Thoracic aorta (tissue), 2 donors: ENCODE results near the gene ELOF1. TPM values are rescaled to one million over a fixed set of nuclear protein-coding genes. Genes with fewer than 3 reads are reported as not detected.

Experiments used
- ATAC-seq: fragments of 150-250 bp; one replicate; pipeline ENCODE4 v1.8.0; 2017; ENCODE audit warnings: low read depth; ENCODE audit not compliant: insufficient number of reproducible peaks, low FRiP score
- DNase-seq: peaks from one replicate; pipeline ENCODE4 v3.0.0-alpha.2; 2020; ENCODE audit warnings: low spot score
- H3K27ac ChIP-seq, 2 donors: fragments of 200-600 bp; sonication (generic); 1 replicate in 1 of 2; 2 replicates in 1 of 2; pipeline ENCODE4 v1.5.1; 2016; ENCODE audit warnings: mild to moderate bottlenecking in 2 of 2, moderate library complexity in 2 of 2
- H3K27me3 ChIP-seq: fragments of 200-600 bp; sonication (generic); replicated peaks from 2 replicates; pipeline ENCODE4 v1.6.0; 2016; ENCODE audit warnings: mild to moderate bottlenecking; ENCODE audit not compliant: insufficient read depth
- H3K36me3 ChIP-seq: fragments of 200-600 bp; sonication (generic); one replicate; pipeline ENCODE4 v1.5.1; 2016
- H3K4me1 ChIP-seq, 2 donors: fragments of 200-600 bp; sonication (generic); 1 replicate in 1 of 2; 2 replicates in 1 of 2; pipeline versions ENCODE4 v1.5.1 to v1.6.0; 2016; ENCODE audit warnings: low read depth in 2 of 2, mild to moderate bottlenecking in 1 of 2; ENCODE audit not compliant: control insufficient read depth in 1 of 2
- H3K4me3 ChIP-seq: fragments of 200-600 bp; sonication (generic); 2 replicates; pipeline ENCODE4 v1.5.1; 2016; ENCODE audit warnings: mild to moderate bottlenecking
- H3K9me3 ChIP-seq: fragments of 200-600 bp; sonication (generic); 2 replicates; pipeline ENCODE4 v1.5.1; 2016
- total RNA-seq, 2 donors: library from RNA; depleted of rRNA; stranded (reverse); fragments of >200 nt; gene quantifications; one replicate each; pipeline versions ENCODE4 v1.1.0 to v1.2.3, GENCODE V29; 2016
- TF ChIP-seq, protein P1 (sequence below): fragments of 200-600 bp; sonication (generic); IDR thresholded peaks from one replicate; pipeline ENCODE4 v1.5.1; 2019; ENCODE audit warnings: antibody characterized with exemption

Gene ELOF1
- total RNA-seq, 2 donors from 2014 or later = 24.3 to 36.6 TPM

DNA sequence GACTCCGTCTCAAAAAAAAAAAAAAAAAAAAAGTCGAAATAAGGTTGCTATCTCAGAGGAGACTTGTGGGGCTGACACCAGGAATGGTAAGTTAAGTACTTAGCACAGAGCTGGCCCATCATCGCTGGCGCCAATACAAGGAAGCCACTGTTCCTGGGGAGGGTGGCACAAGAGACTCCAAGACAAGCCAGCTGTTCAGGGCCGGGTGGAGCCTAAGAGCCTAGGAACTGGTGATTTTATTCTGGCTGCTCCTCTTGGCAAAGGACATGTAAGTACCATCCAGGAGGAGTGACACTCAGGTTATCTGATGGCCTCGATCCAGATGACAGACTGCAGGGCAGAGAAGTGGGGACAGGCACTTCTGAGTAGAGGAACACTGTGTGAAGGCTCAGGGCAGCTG is 3.8 kb downstream of the ELOF1 start:
- no peaks in the 10 kb centered on the region for H3K9me3 ChIP-seq
- DNase-seq (no peak), ATAC-seq (no peak)
- H3K4me3 ChIP-seq = no peak overlapping the region
- H3K27me3 ChIP-seq = no peaks in the 10 kb centered on the region
- TF ChIP-seq, protein P1, sequence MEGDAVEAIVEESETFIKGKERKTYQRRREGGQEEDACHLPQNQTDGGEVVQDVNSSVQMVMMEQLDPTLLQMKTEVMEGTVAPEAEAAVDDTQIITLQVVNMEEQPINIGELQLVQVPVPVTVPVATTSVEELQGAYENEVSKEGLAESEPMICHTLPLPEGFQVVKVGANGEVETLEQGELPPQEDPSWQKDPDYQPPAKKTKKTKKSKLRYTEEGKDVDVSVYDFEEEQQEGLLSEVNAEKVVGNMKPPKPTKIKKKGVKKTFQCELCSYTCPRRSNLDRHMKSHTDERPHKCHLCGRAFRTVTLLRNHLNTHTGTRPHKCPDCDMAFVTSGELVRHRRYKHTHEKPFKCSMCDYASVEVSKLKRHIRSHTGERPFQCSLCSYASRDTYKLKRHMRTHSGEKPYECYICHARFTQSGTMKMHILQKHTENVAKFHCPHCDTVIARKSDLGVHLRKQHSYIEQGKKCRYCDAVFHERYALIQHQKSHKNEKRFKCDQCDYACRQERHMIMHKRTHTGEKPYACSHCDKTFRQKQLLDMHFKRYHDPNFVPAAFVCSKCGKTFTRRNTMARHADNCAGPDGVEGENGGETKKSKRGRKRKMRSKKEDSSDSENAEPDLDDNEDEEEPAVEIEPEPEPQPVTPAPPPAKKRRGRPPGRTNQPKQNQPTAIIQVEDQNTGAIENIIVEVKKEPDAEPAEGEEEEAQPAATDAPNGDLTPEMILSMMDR = no peak
- H3K4me1 ChIP-seq = peaks cover 12 to 25% of the 10 kb centered on the region in 2 donors
- H3K36me3 ChIP-seq = peaks cover 32% of the 10 kb centered on the region
- H3K27ac ChIP-seq = no peak overlapping the region

DNA sequence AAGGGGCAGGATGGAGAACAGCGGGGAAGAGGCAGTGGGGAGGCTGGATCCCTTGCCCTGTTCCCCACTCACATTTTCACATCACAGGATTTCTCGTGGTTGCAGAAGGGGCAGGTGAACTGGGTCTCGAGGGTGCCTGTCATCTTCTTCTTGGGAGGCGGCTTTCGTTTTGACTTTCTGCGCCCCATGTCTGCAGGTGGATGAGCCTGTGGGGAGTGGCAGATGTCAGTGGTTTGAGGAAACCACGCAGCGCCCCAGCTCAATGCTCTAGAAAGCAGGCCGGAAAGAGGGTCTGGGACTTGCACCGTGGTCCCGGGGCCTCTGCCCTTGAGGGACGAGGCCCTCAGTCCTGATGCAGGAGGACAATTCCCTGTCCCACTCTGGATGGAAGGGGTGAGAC is 4.9 kb downstream of the ELOF1 start:
- peaks cover 8 to 19% of the 10 kb centered on the region in 2 donors for H3K4me1 ChIP-seq
- no peaks in the 10 kb centered on the region for H3K27me3 ChIP-seq
- TF ChIP-seq, protein P1 = no peak
- no peaks in the 10 kb centered on the region for H3K9me3 ChIP-seq
- ATAC-seq (no peak), DNase-seq (no peak)
- H3K27ac ChIP-seq = no peak overlapping the region
- peaks cover 42% of the 10 kb centered on the region for H3K36me3 ChIP-seq
- H3K4me3 ChIP-seq = no peak overlapping the region

DNA sequence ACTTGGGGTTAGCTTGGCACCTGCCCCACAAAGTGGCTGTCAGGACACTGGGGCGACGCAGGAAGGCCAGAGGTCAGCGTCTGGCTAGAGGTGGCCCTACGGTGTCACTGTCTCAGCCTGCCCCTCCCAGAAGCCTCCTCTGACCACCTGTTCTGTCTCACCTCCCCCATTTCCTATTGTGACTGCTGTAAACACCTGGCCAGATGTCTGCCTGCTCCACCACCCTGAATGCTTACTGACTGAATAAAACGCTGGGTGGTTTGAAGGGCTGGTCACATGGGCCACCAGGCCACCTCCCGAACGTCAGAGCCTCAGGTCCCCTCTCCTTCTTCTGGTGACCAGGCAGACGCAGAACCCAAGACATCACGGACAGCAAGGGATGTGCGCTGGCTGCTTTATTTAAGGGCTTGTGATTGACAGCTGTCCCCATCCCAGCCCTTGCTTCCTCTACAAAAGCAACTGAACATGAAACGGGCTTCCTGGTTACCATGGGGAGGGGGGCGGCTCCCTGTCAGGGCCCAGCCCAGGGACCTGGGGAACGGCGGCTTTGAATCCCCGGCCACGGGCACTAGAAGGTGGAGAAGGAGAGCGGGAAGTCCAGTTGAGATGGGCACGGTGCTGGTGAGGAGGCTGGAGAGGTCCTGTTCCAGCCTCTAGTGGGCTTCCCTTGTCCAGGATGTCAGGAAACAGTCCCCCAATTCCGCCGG is 6.2 kb downstream of the ELOF1 start:
- Histone ChIP-seq H3K9me3 (no peaks in the 10 kb centered on the region), H3K27me3 (no peaks in the 10 kb centered on the region), H3K27ac (peak overlapping the region in 1 of 2 donors; percentile 65), H3K4me1 (peaks cover 2 to 10% of the 10 kb centered on the region in 2 donors), H3K4me3 (no peak overlapping the region), H3K36me3 (peaks cover 51% of the 10 kb centered on the region)
- TF ChIP-seq, protein P1 = no peak
- ATAC-seq (no peak), DNase-seq (no peak)

DNA sequence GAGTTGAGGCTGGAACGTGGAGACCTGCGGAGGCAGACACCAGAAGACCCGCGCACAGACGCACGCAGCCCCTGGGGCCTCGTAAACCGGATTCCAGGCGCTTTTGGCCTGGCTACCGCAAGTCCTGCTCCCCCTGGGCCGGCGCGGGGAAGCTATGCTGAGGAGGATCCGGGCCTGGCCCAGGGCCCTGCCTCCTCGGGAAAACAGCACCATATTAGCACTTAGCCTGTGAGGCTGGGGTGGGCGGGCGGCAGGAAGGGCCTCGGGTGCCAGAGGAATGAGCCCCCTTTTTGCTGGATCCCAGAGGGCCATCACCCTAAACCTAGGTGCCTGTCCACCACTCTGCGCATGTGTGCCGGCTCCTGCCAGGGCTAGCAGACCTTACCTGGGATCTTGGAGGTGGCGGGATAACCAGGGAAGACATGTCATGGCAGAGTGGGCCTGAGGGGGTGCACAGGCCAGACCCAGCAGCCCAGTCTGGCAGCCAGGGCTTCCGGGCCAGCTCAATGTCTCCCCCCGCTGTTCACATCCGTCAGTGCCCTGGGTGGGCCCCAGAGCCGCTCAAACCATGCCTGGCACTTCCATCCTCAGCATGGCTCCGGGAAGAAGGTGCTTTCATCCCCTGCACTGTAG is 7.3 kb downstream of the ELOF1 start:
- DNase-seq (no peak), ATAC-seq (no peak)
- H3K36me3 ChIP-seq = peaks cover 62% of the 10 kb centered on the region
- peak overlapping the region; percentile 10 for H3K4me3 ChIP-seq
- TF ChIP-seq, protein P1 = no peak
- H3K4me1 ChIP-seq = peaks cover 0 to 2% of the 10 kb centered on the region in 2 donors
- no peaks in the 10 kb centered on the region for H3K9me3 ChIP-seq
- peak overlapping the region in 1 of 2 donors; percentile 65 for H3K27ac ChIP-seq
- H3K27me3 ChIP-seq = no peaks in the 10 kb centered on the region

DNA sequence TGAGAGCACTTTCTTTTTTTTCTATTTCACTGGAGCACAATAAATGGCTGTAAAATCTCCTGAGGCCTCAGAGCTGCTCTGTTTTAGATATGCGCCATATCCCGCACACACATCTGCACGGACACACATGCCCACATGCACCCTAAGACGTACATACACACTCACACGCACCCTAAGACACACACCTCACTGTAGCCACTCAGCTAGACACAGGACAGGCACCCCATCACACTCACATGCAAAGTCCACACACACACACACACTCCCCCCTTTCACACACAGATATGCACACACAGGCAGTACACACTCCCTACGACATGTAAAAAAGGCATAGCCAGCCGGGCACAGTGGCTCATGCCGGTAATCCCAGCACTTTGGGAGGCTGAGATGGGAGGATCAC is 8.8 kb downstream of the ELOF1 start:
- Histone ChIP-seq H3K4me3 (no peak overlapping the region), H3K27me3 (no peaks in the 10 kb centered on the region), H3K27ac (peak overlapping the region in 1 of 2 donors; percentile 65), H3K36me3 (peaks cover 72% of the 10 kb centered on the region), H3K4me1 (no peaks in the 10 kb centered on the region), H3K9me3 (no peaks in the 10 kb centered on the region)
- TF ChIP-seq, protein P1 = no peak
- no peak for DNase-seq
- no peak for ATAC-seq
